Sigmoid colon (tissue), 7 donors: ENCODE results near the gene PDE6A. TPM values are rescaled to one million over a fixed set of nuclear protein-coding genes. Genes with fewer than 3 reads are reported as not detected.

Experiments used
- DNase-seq: peaks from one replicate; pipeline ENCODE4 v3.0.0-alpha.2; 2019
- H3K27ac ChIP-seq, 4 donors: fragments of 200-600 bp; sonication (generic); one replicate each; pipeline ENCODE4 v1.5.1; 2016 to 2019; ENCODE audit warnings: mild to moderate bottlenecking in 1 of 4
- H3K27me3 ChIP-seq, 3 donors: fragments of 200-600 bp; sonication (generic); one replicate each; pipeline ENCODE4 v1.5.1; 2019; ENCODE audit warnings: mild to moderate bottlenecking in 1 of 3
- H3K36me3 ChIP-seq, 4 donors: fragments of 200-600 bp; sonication (generic); one replicate each; pipeline ENCODE4 v1.5.1; 2016 to 2019
- H3K4me1 ChIP-seq, 4 donors: fragments of 200-600 bp; sonication (generic); one replicate each; pipeline ENCODE4 v1.5.1; 2017 to 2019
- H3K4me3 ChIP-seq, 4 donors: fragments of 200-600 bp; sonication (generic); one replicate each; pipeline ENCODE4 v1.5.1; 2017 to 2019; ENCODE audit warnings: mild to moderate bottlenecking in 2 of 4, moderate library complexity in 1 of 4
- H3K9me3 ChIP-seq, 4 donors: fragments of 200-600 bp in 3 of 4; sonication (generic) in 3 of 4; one replicate each; pipeline versions ENCODE4 v1.5.1 to v1.6.1; 2013 to 2019
- CTCF ChIP-seq, 4 experiments: fragments of 450-650 bp in 3 of 4; fragments of 200-600 bp in 1 of 4; IDR thresholded peaks; one replicate each; pipeline ENCODE4 v1.5.1; 2016 to 2019; ENCODE audit warnings: antibody characterized with exemption in 4 of 4, mild to moderate bottlenecking in 3 of 4, moderate library complexity in 2 of 4
- EP300 ChIP-seq, 4 donors: sonication (generic); formaldehyde crosslinking; IDR thresholded peaks; one replicate each; pipeline ENCODE4 v1.6.1; 2017; ENCODE audit warnings: antibody characterized with exemption in 4 of 4
- POLR2A ChIP-seq, 2 donors: fragments of 450-650 bp; IDR thresholded peaks; one replicate each; pipeline ENCODE4 v1.6.1; 2016; ENCODE audit warnings: antibody characterized with exemption in 2 of 2, mild to moderate bottlenecking in 2 of 2, moderate library complexity in 2 of 2
- POLR2AphosphoS5 ChIP-seq, 4 donors: sonication (generic); formaldehyde crosslinking; IDR thresholded peaks; one replicate each; pipeline ENCODE4 v1.6.1; 2017; ENCODE audit warnings: antibody characterized with exemption in 4 of 4
- WGBS, 2 donors: extraction: QIAGEN DNeasy Blood & Tissue Kit; methylation state at CpG; one replicate each; pipeline ENCODE4 v1.1.7; 2013; 5-methylcytosine and 5-hydroxymethylcytosine counted together
- intact Hi-C: fragments of 100-400 bp; cut with DNase I; formaldehyde crosslinking; loops from one replicate; pipeline ENCODE4 v1.15.1; 2023
- polyA plus RNA-seq, 3 donors: library from polyadenylated mRNA; stranded (reverse); fragments of 200-250 nt; gene quantifications; one replicate each; pipeline ENCODE4 v1.2.3, GENCODE V29; 2013
- total RNA-seq, 4 donors: library from RNA; depleted of rRNA; stranded (reverse); fragments of >200 nt; gene quantifications; one replicate each; pipeline ENCODE4 v1.1.0, GENCODE V29; 2016
- donor health status: healthy with polysubstance abuse.
- donor health status: Bipolar disorder and iron deficiency.
- donor health status: healthy.

Gene PDE6A
- total and polyA plus RNA-seq, 7 donors: 1.6 to 2.8 (median 2.4) TPM; not detected in 4

GRCh38 chr5:149960272-149961185 lies 15.9 kb upstream of the PDE6A start, which contains the start of gene SLC26A2:
Gene SLC26A2, plus strand, starts transcription at chr5:149960758. Its CDS starts 16,895 bp downstream, at chr5:149977653.
- intact Hi-C loops: loop anchor here (2.0 to 5.0 kb wide), 2 partner anchors 30 to 108 kb away; no protein-coding TSS in a partner anchor
- 0% methylated on average over 84 of the region's 84 CpGs for WGBS, 2 donors
- H3K4me3 ChIP-seq: peak within 1 kb of the TSS; percentile 62 to 98 (median 82)
- H3K27me3 ChIP-seq: no peaks in the 10 kb centered on the region
- H3K9me3 ChIP-seq: no peaks in the 10 kb centered on the region
- H3K4me1 ChIP-seq: peaks cover 0 to 19% (median 9%) of the 10 kb centered on the region in 4 donors
- no peak for TF ChIP-seq CTCF (IDR thresholded peaks at IDR 0.05)
- peak; percentile 96 to 99 (median 97) for TF ChIP-seq POLR2AphosphoS5 (IDR thresholded peaks at IDR 0.05)
- TF ChIP-seq POLR2A (IDR thresholded peaks at IDR 0.05): peak; percentile 89 to 92
- TF ChIP-seq EP300 (IDR thresholded peaks at IDR 0.05): no peak
- H3K36me3 ChIP-seq: no peaks in the 10 kb centered on the region
- DNase-seq: peak; percentile 99
- peak within 1 kb of the TSS; percentile 86 to 93 (median 90) for H3K27ac ChIP-seq

- Histone ChIP-seq H3K9me3 (no peaks in the 10 kb centered on the region), H3K4me1 (peaks cover 0 to 19% (median 9%) of the 10 kb centered on the region in 4 donors), H3K4me3 (peak overlapping the region; percentile 62 to 98 (median 82)), H3K27ac (peak overlapping the region; percentile 86 to 93 (median 90)), H3K27me3 (no peaks in the 10 kb centered on the region), H3K36me3 (no peaks in the 10 kb centered on the region)
- intact Hi-C loops: loop anchor here (2.0 to 5.0 kb wide), 3 partner anchors 31 to 129 kb away; no protein-coding TSS in a partner anchor
- TF ChIP-seq POLR2A (IDR thresholded peaks at IDR 0.05) (no peak), CTCF (IDR thresholded peaks at IDR 0.05) (peak in 3 of 4 experiments; percentile 28 to 46 (median 40))
- DNase-seq: no peak
- WGBS, 2 donors: 35 to 40% methylated on average over 14 of the region's 14 CpGs
Measured at GRCh38 chr5:149959406-149960236, 15.0 kb upstream of the PDE6A start.

- H3K9me3 ChIP-seq: no peaks in the 10 kb centered on the region
- intact Hi-C loops: loop anchor here (2.0 kb wide), 1 partner anchor 127 kb away; no protein-coding TSS in a partner anchor
Measured at GRCh38 chr5:149957855-149958254, 13.3 kb upstream of the PDE6A start.

More at GRCh38 chr5:149957855-149958254, 13.3 kb upstream of the PDE6A start:
- WGBS, 2 donors: 29 to 77% methylated on average over 4 of the region's 4 CpGs
- no peak for DNase-seq
- H3K27ac ChIP-seq: no peak overlapping the region
- H3K27me3 ChIP-seq: no peaks in the 10 kb centered on the region
- TF ChIP-seq EP300 (IDR thresholded peaks at IDR 0.05): no peak
- no peak for TF ChIP-seq POLR2A (IDR thresholded peaks at IDR 0.05)
- TF ChIP-seq CTCF (IDR thresholded peaks at IDR 0.05): no peak
- TF ChIP-seq POLR2AphosphoS5 (IDR thresholded peaks at IDR 0.05): no peak
- peaks cover 0 to 19% (median 9%) of the 10 kb centered on the region in 4 donors for H3K4me1 ChIP-seq
- H3K4me3 ChIP-seq: no peak overlapping the region
- no peaks in the 10 kb centered on the region for H3K36me3 ChIP-seq
